Heart left ventricle (tissue), 13 donors: ENCODE measurements around the gene PHACTR1.

Experiments used
- POLR2A ChIP-seq, 2 donors: fragments of 450-650 bp; IDR thresholded peaks; one replicate each; pipeline ENCODE4 v1.6.1; 2017; ENCODE audit warnings: antibody characterized with exemption in 2 of 2, mild to moderate bottlenecking in 2 of 2, moderate library complexity in 2 of 2
- TF ChIP-seq, protein P1 (sequence below), 12 donors: fragments of 200-600 bp; sonication (generic) in 4 of 12; IDR thresholded peaks; one replicate each; pipeline versions ENCODE4 v1.5.0 to v1.8.0; 2018 to 2022; ENCODE audit warnings: antibody characterized with exemption in 12 of 12, mild to moderate bottlenecking in 5 of 12
- donor health status: ischemic (EF 13 %, LVEDD 7.1; RV severe dilation, severe dysfunction).
- donor health status: DM: no; HTN: yes; CAD: no.
- donor health status: DM: no; HTN: no; CAD: no.
- donor health status: ischemic (EF 25% LVEDD 6.9; RV normal size, moderate dysfunction).
- donor health status: ischemic (EF 25% LVEDD 5.7; RV mildly dilated, moderate dysfunction).
- donor health status: ischemic (EF 35%, LVEDD 5.7; RV mildly dilated, moderate dysfunction).
- donor health status: nonischemic (EF 11% LVEDD 7.7; RV severe dilation, severe dysfunction).
- donor health status: DM: yes; HTN: yes; CAD: no.
- donor health status: PGD.
- donor health status: ischemic (EF 29% LVEDD 5.4; RV normal size, mild dysfunction).
- donor health status: nonischemic (EF 23%, LVEDD 6.1; RV moderate dilation, normal function).

DNA sequence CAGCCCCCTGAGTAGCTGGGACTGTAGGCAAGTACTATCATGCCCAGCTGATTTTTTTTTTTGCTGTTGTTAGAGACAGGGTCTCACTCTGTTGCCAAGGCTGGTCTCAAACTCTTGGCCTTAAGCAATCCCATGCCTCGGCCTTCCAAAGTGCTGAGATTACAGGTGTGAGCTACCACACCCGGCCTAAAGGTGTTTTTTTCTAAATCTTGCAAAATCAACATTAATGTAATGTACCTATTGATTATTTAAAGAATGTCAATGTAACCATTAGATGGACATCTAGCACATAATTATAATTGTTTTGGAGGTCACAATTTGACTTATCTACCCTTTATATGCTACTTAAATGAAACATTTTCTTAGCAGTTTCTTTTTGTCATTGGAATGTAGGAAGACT is 126.1 kb downstream of the PHACTR1 start:
- TF ChIP-seq, protein P1, sequence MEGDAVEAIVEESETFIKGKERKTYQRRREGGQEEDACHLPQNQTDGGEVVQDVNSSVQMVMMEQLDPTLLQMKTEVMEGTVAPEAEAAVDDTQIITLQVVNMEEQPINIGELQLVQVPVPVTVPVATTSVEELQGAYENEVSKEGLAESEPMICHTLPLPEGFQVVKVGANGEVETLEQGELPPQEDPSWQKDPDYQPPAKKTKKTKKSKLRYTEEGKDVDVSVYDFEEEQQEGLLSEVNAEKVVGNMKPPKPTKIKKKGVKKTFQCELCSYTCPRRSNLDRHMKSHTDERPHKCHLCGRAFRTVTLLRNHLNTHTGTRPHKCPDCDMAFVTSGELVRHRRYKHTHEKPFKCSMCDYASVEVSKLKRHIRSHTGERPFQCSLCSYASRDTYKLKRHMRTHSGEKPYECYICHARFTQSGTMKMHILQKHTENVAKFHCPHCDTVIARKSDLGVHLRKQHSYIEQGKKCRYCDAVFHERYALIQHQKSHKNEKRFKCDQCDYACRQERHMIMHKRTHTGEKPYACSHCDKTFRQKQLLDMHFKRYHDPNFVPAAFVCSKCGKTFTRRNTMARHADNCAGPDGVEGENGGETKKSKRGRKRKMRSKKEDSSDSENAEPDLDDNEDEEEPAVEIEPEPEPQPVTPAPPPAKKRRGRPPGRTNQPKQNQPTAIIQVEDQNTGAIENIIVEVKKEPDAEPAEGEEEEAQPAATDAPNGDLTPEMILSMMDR (IDR thresholded peaks at IDR 0.05): no peak
- TF ChIP-seq POLR2A (IDR thresholded peaks at IDR 0.05): no peak
